Activated B cell treated with CpG ODN at 0.5 μM for 24 hours (primary cell): ENCODE data around the gene UBE2E3. TPM values are rescaled to one million over a fixed set of nuclear protein-coding genes. Genes with fewer than 3 reads are reported as not detected.

Experiments
- ATAC-seq: fragments of 200-7000 bp; cut with Tn5 transposase; one replicate; pipeline ENCODE4 v1.10.0; 2021; ENCODE audit warnings: low read depth, mild to moderate bottlenecking, moderate library complexity
- CTCF ChIA-PET: fragments of 350-600 bp; sonication (Branson Sonifier 250); formaldehyde crosslinking; loops from one replicate; lab custom pipeline; 2021; ENCODE audit warnings: antibody characterized with exemption; lab: Charles Lee
- POLR2A ChIA-PET: fragments of 350-600 bp; sonication (Branson Sonifier 250); formaldehyde crosslinking; loops from one replicate; lab custom pipeline; 2021; ENCODE audit warnings: antibody characterized with exemption; lab: Charles Lee
- DNase-seq: peaks from one replicate; pipeline ENCODE4 v3.0.0; 2022
- H3K27ac Mint-ChIP-seq: one replicate; pipeline ENCODE4 v1.8.0; 2020; ENCODE audit warnings: mixed read lengths
- H3K27me3 Mint-ChIP-seq: one replicate; pipeline ENCODE4 v1.8.0; 2021; ENCODE audit warnings: mixed read lengths
- H3K36me3 Mint-ChIP-seq: one replicate; pipeline ENCODE4 v1.8.0; 2021; ENCODE audit warnings: low read depth, mixed read lengths
- H3K4me1 Mint-ChIP-seq: one replicate; pipeline ENCODE4 v1.8.0; 2021; ENCODE audit warnings: mixed read lengths
- H3K4me3 Mint-ChIP-seq: one replicate; pipeline ENCODE4 v1.8.0; 2020; ENCODE audit warnings: mild to moderate bottlenecking, mixed read lengths
- H3K9me3 Mint-ChIP-seq: one replicate; pipeline ENCODE4 v1.8.0; 2020; ENCODE audit warnings: mixed read lengths
- intact Hi-C: fragments of 100-400 bp; cut with micrococcal nuclease; formaldehyde crosslinking; loops from one replicate; pipeline ENCODE4 v1.15.1; 2024
- total RNA-seq: library from RNA; stranded (reverse); gene quantifications from 2 replicates; pipeline ENCODE4 v1.2.3, GENCODE V29; 2022
- TF ChIP-seq, protein P1 (sequence below): fragments of 200-600 bp; IDR thresholded peaks from one replicate; pipeline ENCODE4 v1.8.0; 2022; ENCODE audit warnings: antibody characterized with exemption, mild to moderate bottlenecking

Gene UBE2E3
- total RNA-seq, 1 donor from 2014 or later = 33.6 TPM

- POLR2A ChIA-PET = no interaction called here
- H3K4me3 Mint-ChIP-seq = no peak overlapping the region
These were observed 115.1 kb downstream of the UBE2E3 start for GRCh38 chr2:181095486-181095885.

GRCh38 chr2:181103659-181104058 is 123.3 kb downstream of the UBE2E3 start:
- DNase-seq = no peak
- H3K27me3 Mint-ChIP-seq = no peaks in the 10 kb centered on the region
- no peaks in the 10 kb centered on the region for H3K9me3 Mint-ChIP-seq
- no peak for ATAC-seq
- no peak overlapping the region for H3K27ac Mint-ChIP-seq
- intact Hi-C loops = loop anchor here (1.0 to 10.0 kb wide), 5 partner anchors 201 to 801 kb away; partner anchors contain the start of gene ITGA4
- H3K4me3 Mint-ChIP-seq = no peak overlapping the region
- TF ChIP-seq, protein P1, sequence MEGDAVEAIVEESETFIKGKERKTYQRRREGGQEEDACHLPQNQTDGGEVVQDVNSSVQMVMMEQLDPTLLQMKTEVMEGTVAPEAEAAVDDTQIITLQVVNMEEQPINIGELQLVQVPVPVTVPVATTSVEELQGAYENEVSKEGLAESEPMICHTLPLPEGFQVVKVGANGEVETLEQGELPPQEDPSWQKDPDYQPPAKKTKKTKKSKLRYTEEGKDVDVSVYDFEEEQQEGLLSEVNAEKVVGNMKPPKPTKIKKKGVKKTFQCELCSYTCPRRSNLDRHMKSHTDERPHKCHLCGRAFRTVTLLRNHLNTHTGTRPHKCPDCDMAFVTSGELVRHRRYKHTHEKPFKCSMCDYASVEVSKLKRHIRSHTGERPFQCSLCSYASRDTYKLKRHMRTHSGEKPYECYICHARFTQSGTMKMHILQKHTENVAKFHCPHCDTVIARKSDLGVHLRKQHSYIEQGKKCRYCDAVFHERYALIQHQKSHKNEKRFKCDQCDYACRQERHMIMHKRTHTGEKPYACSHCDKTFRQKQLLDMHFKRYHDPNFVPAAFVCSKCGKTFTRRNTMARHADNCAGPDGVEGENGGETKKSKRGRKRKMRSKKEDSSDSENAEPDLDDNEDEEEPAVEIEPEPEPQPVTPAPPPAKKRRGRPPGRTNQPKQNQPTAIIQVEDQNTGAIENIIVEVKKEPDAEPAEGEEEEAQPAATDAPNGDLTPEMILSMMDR = no peak
- CTCF ChIA-PET = interaction anchor here (1.1 to 4.5 kb wide), 7 partner anchors 15 to 612 kb away, joined by 3 to 57 read pairs (median 22); partner anchors contain the start of gene ITGA4
- H3K4me1 Mint-ChIP-seq = peaks cover 8% of the 10 kb centered on the region
- H3K36me3 Mint-ChIP-seq = no peaks in the 10 kb centered on the region
- POLR2A ChIA-PET = interaction anchor here (1.2 kb wide), 1 partner anchor 354 kb away, joined by 3 read pairs; the partner anchor contains the start of gene ITGA4

More at GRCh38 chr2:181095486-181095885, 115.1 kb downstream of the UBE2E3 start:
- TF ChIP-seq, protein P1 = no peak
- Mint-ChIP-seq H3K36me3 (no peaks in the 10 kb centered on the region), H3K27ac (no peak overlapping the region), H3K4me1 (no peaks in the 10 kb centered on the region), H3K9me3 (peaks cover 20% of the 10 kb centered on the region), H3K27me3 (no peaks in the 10 kb centered on the region)
- ATAC-seq = no peak
- intact Hi-C loops = no loop called here
- no peak for DNase-seq
- CTCF ChIA-PET = no interaction called here

- ChIA-PET POLR2A (no interaction called here), CTCF (interaction anchor here (0.6 to 4.5 kb wide), 25 partner anchors 15 to 802 kb away, joined by 3 to 57 read pairs (median 4); partner anchors contain the start of gene ITGA4)
- Mint-ChIP-seq H3K4me3 (no peak overlapping the region), H3K4me1 (peaks cover 8% of the 10 kb centered on the region), H3K27me3 (no peaks in the 10 kb centered on the region), H3K27ac (no peak overlapping the region), H3K36me3 (no peaks in the 10 kb centered on the region), H3K9me3 (no peaks in the 10 kb centered on the region)
- no peak for DNase-seq
- TF ChIP-seq, protein P1 = no peak
- intact Hi-C loops = loop anchor here (1.0 to 10.0 kb wide), 5 partner anchors 200 to 800 kb away; partner anchors contain the start of gene ITGA4
- no peak for ATAC-seq
These were observed 124.2 kb downstream of the UBE2E3 start for GRCh38 chr2:181104512-181105115.

- ChIA-PET CTCF (interaction anchor here (0.9 to 4.5 kb wide), 15 partner anchors 14 to 796 kb away, joined by 3 to 57 read pairs (median 4); partner anchors contain the start of gene ITGA4), POLR2A (no interaction called here)
- TF ChIP-seq, protein P1 = no peak
- no peak overlapping the region for H3K27ac Mint-ChIP-seq
- H3K4me3 Mint-ChIP-seq = no peak overlapping the region
- no peaks in the 10 kb centered on the region for H3K36me3 Mint-ChIP-seq
- intact Hi-C loops = loop anchor here (2.0 to 10.0 kb wide), 2 partner anchors 199 to 799 kb away; no protein-coding TSS in a partner anchor
- H3K9me3 Mint-ChIP-seq = no peaks in the 10 kb centered on the region
- DNase-seq (no peak), ATAC-seq (no peak)
- peaks cover 8% of the 10 kb centered on the region for H3K4me1 Mint-ChIP-seq
- H3K27me3 Mint-ChIP-seq = no peaks in the 10 kb centered on the region
These were observed 125.2 kb downstream of the UBE2E3 start for GRCh38 chr2:181105562-181105961.

DNA sequence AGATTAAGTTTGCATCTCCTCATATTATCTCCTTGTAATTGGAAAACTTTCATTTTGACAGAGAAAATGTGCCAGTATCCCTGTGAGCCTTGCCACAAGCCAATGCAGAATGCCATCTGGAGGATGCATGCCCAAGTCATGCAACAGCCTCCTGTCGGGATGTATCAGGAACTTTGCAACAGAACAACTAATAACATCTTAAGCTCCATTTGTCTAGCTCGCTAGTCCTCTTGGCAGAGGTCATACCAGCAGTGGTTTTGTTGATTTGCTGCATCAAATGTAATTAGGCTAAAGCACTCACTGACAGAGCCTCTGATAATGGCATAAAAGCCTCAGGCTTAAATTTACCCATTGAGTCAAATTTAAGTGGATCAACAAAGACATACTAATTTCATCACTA is 125.8 kb downstream of the UBE2E3 start:
- Mint-ChIP-seq H3K27ac (no peak overlapping the region), H3K27me3 (no peaks in the 10 kb centered on the region), H3K36me3 (no peaks in the 10 kb centered on the region), H3K4me3 (no peak overlapping the region), H3K4me1 (peaks cover 8% of the 10 kb centered on the region), H3K9me3 (no peaks in the 10 kb centered on the region)
- TF ChIP-seq, protein P1 = no peak
- intact Hi-C loops = loop anchor here (10.0 kb wide), 1 partner anchor 799 kb away; no protein-coding TSS in a partner anchor
- POLR2A ChIA-PET = no interaction called here
- ATAC-seq = no peak
- CTCF ChIA-PET = interaction anchor here (1.0 to 4.5 kb wide), 7 partner anchors 199 to 610 kb away, joined by 3 to 57 read pairs (median 22); partner anchors contain the start of gene ITGA4
- DNase-seq = no peak
